Measurements from ENCODE around the gene DNAJA1.

The DNAJA1 gene

GRCh38 chr9:33007755-33008154 lies 17.3 kb upstream of the DNAJA1 start:
- DNase-seq (ENCODE audit: extremely low read depth, low read depth), result no peak
- TF ChIP-seq, protein P1, sequence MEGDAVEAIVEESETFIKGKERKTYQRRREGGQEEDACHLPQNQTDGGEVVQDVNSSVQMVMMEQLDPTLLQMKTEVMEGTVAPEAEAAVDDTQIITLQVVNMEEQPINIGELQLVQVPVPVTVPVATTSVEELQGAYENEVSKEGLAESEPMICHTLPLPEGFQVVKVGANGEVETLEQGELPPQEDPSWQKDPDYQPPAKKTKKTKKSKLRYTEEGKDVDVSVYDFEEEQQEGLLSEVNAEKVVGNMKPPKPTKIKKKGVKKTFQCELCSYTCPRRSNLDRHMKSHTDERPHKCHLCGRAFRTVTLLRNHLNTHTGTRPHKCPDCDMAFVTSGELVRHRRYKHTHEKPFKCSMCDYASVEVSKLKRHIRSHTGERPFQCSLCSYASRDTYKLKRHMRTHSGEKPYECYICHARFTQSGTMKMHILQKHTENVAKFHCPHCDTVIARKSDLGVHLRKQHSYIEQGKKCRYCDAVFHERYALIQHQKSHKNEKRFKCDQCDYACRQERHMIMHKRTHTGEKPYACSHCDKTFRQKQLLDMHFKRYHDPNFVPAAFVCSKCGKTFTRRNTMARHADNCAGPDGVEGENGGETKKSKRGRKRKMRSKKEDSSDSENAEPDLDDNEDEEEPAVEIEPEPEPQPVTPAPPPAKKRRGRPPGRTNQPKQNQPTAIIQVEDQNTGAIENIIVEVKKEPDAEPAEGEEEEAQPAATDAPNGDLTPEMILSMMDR (IDR thresholded peaks at IDR 0.05; ENCODE audit: low read depth, low read length), result no peak

GRCh38 chr9:33011831-33012230 lies 13.2 kb upstream of the DNAJA1 start:
- no peak for DNase-seq (ENCODE audit: extremely low read depth, low read depth)
- TF ChIP-seq, protein P1 (IDR thresholded peaks at IDR 0.05; ENCODE audit: low read depth, low read length), result no peak

DNA sequence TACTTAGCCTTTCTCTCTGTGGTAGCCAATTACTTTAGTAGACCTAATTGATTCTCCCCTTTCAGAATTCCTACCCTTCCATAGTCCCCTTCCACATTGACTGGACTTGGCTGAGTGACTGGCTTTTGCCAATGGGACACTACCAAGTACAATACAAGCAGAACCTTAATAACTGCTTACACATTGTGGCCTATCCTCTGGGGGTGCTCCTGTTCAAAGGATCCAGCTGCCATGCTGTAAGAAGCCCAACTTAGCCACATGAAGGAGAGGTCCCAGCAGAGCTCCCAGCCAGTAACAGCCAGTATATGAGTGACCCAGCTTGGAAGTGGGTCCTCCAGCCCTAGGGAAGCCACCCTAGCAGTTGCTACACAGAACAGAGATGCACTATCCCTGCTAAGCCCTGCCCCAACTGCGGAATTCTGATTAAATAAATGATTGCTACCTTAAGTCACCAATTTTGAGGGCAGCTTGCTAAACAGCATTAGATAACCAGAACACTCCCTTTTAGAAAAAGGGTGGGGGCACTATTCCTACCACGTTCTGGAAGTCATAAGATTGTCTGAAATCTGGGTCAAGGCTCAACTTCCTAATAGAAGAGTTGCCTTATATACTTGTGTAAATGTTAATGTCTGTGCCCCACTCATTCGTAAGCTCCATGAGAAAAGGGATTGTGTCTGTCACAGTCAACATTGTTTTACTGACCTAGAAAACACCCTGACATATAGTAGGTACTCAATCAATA lies 12.6 kb upstream of the DNAJA1 start:
- DNase-seq (ENCODE audit: extremely low read depth, low read depth), result no peak
- TF ChIP-seq, protein P1 (IDR thresholded peaks at IDR 0.05; ENCODE audit: low read depth, low read length), result no peak

DNA sequence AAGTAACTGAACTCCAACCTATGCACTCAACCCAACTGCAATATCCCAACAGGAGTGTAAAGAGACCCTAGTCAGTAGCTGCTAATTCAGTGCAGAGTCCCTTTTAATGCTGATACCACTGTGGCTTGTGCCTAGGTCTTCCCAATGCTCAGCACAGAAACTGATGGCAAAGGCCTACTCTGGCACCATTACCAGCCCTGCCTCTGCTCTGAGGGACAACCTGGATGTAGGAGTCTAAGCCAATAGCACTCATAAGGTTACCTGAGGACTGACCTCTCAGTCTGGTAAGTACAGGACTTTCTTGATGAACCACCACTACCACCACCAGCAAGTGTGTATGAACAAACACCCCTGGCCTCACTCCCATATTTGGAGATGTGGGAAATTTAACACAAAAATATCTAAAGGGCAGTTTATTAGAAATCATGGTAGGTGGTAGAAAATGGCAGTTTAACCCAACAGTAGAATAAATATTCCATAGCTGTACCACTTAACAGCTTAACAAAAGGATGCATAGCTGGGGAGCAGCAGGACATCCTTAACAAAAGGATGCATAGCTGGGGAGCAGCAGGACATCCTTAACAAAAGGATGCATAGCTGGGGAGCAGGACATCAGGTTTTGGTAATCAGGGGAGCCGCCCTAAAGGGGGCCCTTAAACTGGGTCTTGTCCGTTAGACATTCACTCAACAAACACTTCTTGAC lies 11.0 kb upstream of the DNAJA1 start:
- TF ChIP-seq, protein P1 (IDR thresholded peaks at IDR 0.05; ENCODE audit: low read depth, low read length), result no peak
- DNase-seq (ENCODE audit: extremely low read depth, low read depth), result no peak

GRCh38 chr9:33014665-33015014 lies 10.4 kb upstream of the DNAJA1 start:
- TF ChIP-seq, protein P1 (IDR thresholded peaks at IDR 0.05; ENCODE audit: low read depth, low read length), result no peak
- no peak for DNase-seq (ENCODE audit: extremely low read depth, low read depth)

DNA sequence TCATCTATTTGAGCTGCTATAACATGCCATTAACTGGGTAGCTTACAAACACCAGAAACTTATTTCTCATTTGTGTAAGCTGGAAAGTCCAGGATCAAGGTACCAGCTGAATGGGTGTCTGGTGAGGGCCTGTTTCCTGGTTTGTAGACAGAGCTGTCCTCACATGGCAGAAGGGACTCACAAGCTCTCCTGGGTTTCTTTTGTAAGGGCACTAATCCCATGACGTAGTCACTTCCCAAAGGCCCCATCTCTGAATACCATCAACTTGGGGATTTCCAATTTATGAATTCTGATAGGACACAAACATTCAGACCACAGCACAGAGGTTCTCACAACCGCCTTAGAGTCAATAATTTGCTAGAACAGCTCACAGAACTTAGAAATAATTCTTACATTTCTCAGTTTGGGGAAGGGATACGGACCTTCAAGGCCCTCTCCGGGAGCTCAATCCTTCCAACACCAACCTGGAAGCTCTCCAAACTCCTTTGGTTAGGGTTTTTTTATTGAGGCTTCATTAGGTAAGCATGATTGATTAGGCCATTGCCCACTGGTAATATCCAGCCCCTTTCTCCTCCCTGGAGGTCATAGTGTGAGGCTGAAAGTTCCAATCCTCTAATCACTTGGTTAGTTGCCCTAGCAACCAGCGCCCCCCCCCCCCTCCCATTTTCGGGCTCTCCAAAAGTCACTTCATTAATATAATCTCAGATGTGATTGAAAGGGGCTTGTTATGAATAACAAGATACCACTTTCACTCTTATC lies 7.6 kb upstream of the DNAJA1 start:
- TF ChIP-seq, protein P1 (IDR thresholded peaks at IDR 0.05; ENCODE audit: low read depth, low read length), result no peak
- no peak for DNase-seq (ENCODE audit: extremely low read depth, low read depth)

DNA sequence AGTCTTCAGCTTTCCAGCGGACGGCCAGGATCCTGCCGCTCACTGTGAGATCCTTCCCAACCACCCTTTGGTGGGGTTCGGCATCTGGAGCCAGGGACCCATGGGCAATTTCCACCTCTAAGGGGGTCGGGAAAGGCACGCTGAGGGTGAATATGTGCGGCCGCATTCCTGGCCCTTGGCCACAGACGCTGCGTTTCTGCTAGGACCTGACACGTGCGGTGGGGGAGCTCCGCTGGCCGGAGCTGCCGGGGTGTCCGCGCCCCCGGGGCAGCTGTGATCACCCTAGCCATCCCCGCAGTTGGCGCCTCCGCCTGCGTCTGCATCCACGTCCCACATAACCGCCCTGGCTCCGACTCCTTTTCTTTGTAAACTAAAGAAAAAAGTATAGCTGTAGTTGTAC lies 5.3 kb upstream of the DNAJA1 start:
- TF ChIP-seq, protein P1 (IDR thresholded peaks at IDR 0.05; ENCODE audit: low read depth, low read length), result no peak

More for the DNA sequence above, 5.3 kb upstream of the DNAJA1 start:
- DNase-seq (ENCODE audit: extremely low read depth, low read depth), result no peak
